HG03139 (cell line): ENCODE measurements around the gene SEC24B.
A peak's percentile ranks its signal among the peaks of the same experiment; 100 is the strongest.

ENCODE experiments used
- ATAC-seq: cut with Tn5 transposase; IDR thresholded peaks from one replicate; pipeline ENCODE4 v1.9.1; 2021; ENCODE audit not compliant: unreplicated experiment

Gene SEC24B

DNA sequence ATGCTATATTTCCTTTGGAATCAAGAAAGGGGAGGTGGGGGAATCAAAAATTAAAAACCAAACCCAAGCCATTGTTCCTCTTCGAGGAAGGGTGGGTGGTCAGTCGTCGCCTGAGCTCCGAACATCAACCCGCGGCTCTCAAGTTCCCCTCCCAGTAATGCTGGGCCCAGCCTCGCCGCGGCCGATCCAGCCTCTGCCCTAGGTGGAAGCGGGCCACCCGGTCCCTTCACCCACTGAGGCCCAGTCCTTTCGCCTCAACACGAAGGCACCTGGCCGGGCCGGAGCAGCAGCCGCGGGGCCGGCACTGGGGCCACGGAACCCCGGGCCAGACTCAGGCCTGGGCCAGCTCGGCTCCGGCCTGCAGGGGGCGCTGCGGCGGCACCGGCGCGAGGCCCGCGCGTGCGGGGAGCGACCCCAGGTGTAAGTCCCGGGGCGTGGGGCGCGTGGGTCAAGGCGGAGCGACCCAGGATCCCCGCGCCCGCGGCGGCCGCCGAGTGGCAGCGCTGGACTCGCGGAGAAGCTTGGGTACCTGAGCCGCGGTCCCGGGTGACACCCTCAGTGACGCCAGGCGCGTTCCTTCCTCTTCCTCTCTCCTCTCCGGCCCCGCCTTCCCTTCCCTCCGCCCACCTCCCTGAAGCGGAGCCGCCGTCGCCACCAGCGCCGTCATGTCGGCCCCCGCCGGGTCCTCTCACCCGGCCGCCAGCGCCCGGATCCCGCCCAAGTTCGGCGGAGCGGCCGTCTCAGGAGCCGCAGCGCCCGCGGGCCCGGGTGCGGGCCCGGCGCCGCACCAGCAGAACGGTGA lies at the start of gene SEC24B:
Gene SEC24B, plus strand, starts transcription at position 611 of the 802 bp plus-strand sequence. Its CDS starts 55 bp downstream, at position 666.
- peak; percentile 90 for ATAC-seq

DNA sequence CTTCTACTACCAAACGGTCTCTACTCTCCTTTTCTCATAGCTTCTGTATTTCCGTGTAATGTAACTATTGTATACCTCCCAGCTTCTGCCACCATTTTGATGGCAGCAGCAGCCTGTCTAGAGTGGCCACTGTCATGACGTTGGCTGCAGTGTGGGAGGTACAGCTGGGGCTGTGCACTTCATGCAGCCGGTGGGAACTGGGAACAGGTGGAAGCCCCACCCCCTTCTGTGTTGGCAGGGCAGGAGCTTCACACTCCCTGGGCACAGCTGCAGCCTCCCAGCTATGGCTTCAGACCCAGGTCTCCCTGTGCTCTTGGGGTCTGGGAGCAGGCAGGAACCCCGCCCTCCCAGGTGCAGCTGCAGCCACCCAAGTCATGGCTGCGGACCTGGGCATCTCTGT lies 49.8 kb upstream of the SEC24B start:
- ATAC-seq: no peak

DNA sequence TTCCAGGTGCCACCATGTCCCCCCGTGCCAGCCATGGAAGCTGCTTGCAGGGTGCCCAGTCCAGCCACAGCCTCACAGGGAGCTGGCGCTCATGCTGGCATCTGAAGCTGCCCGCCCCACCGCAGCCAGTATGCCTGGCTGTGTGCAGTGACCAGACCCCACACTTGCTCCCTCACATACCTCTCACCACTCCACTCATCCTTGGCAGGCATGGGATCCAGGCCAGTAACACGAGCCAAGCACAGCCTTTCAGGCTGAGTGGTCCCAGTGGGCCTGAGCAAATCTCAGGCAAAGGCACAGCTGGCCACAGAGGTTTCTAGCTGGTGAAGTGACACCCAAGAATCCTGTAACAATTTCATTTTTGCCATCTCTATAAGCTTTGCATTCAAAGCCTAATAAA lies 48.4 kb upstream of the SEC24B start:
- no peak for ATAC-seq

DNA sequence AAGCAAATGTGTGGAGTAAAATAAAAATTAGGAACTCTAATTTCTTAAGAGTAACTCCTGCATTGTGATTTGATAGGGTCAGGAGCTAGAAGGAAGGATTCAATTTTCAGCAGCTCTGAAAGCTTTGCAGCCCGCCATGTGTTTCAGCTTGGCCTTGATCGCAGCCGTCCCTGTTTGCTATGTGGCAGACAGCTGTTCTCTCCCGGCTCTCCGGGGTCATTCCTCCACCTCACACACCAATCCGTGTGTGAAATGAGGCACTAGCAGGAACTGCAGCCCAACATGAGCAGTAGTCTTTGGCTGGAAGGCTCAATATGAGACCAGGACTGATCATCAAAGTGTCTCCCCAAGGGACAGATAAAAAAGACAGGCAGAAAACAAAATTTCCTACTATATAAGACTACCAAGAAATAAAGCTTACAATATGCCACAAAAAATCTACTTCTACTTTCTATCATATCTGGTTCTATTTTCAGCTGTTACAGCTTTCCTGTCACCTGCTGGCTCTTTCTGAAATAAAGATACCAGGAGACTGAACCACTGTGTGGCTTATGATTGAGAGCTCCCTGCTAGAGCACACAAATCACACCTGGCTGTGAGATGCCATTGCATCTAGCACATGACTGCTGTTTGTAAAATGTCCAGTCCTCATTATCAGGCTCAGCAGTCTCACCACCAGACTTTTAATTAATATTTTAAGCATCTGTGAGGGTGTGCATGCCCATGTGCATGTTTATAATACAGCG lies 44.1 kb upstream of the SEC24B start:
- ATAC-seq: no peak

DNA sequence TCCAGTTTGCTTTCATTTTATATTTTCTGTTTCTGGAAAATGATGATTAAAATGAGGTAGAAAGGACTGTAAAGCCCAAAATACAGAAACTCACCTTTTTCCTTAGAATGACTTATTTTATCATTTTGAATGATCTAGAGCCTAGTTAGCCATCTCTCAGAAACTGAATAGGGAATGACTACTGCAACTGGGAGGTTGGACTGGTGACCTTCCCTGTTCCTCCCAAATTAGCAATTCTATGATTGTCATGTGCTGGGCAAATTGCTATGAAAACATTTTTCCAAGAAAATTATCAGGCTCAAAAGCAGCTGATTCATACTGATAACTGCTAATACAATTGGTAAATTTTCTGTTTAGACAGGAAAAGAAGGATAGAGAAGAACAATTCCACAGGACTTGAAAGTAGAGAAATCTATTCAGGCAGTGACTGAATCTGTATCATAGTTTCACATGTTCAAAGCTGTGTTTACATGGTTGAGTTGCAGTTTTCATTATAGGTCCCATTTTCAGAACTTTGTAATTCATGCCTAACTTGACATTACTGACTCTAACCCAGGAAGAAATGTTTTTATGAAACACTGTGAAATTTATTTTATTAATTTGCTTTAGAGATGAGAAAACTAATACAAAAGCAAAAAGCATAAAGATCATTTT lies 43.4 kb upstream of the SEC24B start:
- no peak for ATAC-seq

DNA sequence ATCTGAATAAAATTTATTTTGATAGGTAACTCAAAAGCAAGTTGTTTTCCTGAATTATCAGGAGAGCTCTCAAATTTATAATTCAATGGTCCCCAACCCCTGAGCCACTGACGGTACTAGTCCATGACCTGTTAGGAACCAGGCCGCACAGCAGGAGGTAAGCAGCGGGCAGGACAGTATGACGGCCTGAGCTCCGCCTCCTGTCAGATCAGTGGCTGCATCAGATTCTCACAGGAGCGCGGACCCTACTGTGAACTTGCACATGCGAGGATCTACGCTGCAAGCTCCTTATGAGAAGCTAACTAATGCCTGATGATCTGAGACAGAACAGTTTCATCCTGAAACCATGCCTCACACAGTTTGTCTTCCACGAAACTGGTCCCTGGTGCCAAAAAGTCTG lies 37.9 kb upstream of the SEC24B start:
- ATAC-seq: no peak

DNA sequence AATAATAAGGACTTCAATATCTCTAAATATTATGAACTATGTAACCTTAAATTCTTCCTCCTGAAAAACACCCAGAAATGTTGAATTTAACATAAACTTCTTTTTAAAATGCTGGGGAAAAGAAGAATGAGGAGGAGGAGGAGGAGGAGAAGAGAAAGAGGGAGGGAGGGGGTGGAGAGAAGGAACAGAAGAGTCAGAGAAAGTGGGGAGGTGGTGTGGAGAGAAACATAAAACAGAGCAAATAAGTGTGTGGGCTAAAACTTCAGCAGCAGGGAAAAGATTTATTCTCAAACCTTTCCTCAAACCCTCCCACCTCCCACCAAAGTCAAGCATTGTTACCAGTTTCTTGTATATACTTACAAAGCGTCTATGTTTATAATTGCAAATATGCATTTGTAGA lies 34.7 kb upstream of the SEC24B start:
- no peak for ATAC-seq

DNA sequence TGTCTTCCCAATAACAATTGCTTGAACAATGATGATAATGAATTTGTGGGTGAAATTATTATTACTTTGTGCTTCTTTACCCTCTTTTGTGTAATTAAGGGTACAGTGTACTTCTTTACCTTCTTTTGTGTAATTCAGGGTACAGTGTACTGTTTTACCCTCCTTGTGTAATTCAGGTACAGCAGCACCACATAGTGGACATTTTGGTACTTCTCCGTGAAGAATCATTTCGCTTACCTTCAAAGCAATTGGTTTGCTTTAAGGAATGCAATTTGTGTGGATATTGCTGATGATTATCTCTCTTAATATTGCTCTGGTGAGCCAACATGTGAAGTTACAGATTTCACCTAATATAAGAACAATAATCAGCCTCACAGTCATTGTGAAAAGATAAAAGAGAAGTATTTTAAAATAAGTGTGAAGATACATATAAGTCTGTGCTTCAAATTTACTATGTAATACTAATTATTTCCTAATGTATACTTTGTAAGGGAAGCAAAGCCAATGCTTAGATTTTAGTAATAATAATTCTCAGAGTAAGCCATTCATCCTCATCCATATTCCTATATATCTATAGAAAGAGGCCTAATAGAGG lies 27.2 kb upstream of the SEC24B start:
- peak; percentile 90 for ATAC-seq

DNA sequence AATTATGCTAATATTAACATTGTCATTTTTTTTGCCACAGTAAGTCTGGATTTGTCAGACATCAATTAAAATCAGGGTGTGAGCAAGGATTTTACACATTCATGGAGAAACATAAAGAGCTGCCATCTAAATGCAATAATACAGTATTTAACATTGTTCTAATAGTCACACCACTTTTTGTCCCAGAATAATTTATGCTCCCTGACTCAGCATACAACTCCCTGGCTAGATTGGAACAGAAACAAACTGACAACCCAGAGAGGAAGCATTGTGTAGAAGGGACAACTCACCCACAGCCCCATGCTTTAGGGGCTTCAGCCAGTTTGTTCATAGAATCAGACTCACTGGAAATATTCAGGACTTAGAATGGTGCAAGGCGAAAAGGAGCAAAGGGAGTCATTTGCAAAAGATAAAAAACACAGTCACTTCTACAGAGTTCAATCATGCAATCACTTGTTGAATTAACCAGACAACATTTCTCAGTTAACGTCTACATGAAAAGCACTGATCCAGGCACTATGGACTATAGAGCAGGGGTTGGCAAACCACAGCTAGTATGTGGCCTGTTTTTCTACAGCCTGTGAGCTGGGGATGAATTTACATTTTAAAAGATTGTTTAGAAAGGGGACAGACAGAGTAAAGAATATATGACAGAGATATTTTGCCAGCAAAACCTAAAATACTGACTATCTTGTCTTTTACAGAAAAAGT lies 26.4 kb upstream of the SEC24B start:
- ATAC-seq: no peak

DNA sequence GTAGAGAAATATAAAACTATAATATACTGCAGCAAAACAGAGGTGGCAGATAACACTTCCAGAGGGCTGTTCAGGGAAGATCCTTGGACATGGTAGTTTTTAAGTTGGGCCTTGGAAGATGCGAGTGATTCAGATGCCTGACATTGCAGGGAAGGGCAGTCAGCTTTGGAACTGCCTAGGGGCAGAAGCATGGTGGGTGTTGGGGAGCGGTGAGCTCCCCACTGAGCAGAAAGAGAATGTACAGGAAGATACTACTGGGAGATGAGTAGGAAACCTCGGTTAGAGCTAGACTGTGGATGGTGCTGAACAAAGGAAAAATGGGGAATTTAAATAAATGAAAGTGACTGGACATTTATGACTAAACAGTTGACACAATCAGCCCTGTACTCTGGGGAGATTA lies 24.9 kb upstream of the SEC24B start:
- no peak for ATAC-seq

DNA sequence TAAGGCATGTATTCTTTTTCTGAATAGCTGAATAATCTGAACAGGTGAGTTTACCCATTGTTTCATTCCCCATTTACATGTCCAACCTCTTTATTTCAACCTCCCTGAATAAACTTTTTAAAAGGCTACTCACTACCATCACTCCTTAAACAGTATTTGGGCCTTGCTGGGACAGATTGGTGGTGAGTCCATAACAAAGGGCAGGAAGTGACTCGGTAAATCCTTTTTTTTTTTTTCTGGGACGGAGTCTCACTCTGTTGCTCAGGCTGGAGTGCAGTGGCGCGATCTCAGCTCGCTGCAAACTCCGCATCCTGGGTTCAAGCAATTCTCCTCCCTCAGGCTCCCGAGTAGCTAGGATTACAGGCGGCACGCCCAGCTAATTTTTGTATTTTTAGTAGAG lies 23.4 kb upstream of the SEC24B start:
- no peak for ATAC-seq

DNA sequence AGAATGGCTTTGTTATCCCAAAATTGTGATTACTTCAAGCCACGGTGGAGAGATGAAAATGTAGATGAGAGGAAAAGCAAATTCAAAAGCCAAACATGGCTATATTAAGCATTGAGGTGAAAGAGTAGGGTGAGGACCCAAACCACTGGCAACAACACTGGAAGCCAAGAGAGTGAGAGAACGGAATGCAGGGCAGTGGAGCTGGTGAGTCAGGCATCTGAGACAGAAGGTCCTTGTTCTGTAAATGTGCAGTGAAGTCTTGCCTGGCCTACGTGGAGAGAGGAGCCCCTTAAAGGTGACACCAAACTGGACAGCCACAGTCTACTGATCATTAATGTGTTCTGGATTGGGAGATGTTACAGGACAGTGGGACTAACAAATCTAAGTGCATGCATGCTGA lies 22.8 kb upstream of the SEC24B start:
- no peak for ATAC-seq

DNA sequence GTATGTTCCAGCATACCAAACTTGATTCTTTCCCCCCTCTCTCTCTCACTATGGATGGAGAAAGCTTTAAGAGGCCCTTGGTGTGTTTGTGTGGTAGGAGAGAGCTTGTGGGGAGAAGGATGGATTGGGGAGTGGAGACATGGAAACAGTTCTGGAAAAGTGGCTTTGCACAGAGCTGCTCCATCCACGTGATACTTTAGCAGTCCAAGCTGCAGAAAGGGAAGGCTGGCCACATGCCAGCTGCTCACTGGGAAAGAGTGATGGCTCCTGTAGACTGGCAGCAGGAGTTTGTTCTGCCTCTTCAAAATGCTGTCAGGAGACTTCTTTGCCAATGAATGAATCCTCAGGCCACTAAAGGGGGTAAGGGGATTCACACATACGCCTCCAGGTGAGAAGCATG lies 21.7 kb upstream of the SEC24B start:
- ATAC-seq: no peak

DNA sequence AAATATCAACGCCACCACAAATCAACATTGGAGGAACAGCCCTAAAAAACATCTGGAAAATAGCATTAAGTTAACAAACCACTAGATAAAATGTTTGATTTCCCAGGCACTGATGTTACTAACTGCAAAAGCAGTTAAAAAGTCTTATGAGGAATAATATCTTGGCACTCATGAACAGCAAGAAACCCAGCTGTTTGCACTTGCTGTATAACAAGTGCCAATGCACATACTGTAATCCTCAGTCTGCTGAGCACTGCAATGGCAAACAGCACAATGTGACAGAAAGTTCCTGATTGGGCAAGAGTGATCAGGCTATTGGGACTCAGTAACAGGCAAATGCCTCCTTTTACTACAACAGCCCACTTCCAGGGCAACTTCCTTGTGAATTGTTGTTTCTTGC lies 20.8 kb upstream of the SEC24B start:
- no peak for ATAC-seq

DNA sequence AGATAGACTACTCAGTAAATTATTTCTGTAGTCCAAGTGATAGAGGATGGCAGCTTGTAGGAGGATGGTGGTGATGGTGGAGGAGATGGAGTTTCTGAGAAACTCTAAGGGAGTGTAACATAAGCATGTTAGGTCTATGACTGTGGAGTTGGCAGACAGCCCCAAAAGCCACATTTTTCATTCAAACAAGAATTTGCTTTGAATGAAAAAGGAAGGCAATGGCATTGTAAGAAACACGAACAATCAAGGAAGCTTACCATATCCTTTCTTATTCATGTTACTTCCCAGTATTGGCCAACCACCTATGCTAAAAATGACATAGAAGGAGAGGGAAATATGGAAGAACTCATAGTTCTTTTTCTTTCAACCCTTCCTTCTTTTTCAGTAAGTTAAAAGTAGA lies 18.7 kb upstream of the SEC24B start:
- no peak for ATAC-seq

DNA sequence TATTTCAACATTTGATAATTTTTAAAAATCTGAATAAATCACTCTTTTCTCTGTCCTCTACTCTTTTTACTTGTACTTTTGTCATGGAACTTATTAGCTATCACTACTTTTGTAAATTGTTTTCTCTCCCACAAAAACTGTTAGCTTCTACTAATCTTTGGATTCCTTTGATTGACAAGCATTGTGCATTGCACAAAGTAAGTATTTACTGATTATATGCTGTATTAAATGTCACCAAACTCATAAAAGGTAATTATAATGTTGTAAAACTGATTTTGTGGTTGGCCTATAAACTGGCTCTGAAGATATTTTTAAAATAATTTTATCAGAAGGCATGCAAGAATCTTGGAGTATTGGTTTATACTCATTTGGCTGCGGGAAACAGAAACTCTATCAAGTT lies 15.0 kb upstream of the SEC24B start:
- ATAC-seq: no peak

DNA sequence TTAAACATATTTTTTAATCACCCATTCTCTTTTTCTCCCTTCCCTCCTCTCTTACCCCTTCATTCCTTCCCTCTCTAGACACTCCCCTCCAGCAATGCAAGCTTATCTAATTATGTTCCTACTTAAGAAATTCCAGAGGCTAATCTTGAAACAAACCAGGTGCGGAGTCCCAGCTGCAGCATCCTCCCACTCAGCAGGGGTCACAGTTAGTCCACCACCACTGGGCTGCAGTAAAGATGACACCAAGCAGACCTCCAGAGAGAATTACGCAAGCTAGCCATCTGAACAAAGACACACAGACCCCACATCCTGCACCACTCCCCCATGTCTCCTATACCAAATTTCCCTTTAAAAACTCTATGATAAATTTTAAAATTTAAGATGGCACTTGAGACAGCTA lies 13.9 kb upstream of the SEC24B start:
- no peak for ATAC-seq

DNA sequence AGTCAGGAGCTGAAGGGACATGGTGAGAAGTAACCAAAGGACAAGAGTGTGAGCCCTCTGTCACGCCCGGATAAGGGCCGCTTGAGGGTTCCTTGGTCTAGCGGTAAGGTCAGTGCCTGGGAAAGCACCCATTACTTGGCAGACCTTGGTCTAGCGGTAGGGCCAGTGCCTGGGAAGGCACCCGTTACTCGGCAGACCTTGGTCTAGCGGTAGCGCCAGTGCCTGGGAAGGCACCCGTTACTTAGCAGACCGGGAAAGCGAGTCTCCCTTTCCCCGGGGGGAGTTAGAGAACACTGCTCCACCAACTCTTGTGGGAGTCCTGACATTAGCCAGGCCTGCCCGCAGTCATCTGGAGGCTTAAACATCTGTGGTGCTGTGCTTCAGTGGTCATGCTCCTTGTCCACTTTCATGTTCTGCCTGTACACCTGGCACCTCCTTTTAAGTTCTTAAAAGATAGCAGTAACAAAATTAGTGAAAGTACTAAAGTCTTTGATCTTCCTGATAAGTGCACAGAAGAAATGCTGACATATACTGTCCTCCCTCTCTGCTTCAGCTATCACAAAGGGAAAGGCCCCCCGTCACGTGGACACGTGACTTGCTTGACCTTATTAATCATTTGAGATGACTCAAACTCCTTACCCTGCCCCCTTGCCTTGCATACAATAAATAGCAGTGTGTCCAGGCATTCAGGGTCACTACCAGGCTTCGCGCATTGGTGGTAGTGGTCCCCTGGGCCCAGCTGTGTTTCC lies 9.3 kb upstream of the SEC24B start:
- no peak for ATAC-seq

DNA sequence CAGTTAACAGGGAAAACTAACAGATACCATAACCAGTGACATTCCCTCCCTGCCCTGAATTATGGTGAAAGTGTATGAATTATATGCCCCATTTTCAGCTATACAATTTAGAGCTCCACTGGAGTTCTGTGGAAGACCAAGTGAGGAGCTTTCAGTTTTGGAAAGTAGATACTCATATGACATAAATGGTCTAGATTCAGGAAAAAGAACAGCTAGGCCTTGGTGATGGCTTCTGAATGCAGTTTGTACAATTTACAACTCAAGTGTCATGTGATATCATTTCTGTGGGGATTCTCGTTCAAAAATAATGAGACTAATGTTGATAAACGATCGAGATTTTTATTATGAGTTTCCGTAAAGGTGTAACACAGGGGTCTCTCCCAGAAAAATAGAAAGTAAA lies 8.2 kb upstream of the SEC24B start:
- no peak for ATAC-seq

DNA sequence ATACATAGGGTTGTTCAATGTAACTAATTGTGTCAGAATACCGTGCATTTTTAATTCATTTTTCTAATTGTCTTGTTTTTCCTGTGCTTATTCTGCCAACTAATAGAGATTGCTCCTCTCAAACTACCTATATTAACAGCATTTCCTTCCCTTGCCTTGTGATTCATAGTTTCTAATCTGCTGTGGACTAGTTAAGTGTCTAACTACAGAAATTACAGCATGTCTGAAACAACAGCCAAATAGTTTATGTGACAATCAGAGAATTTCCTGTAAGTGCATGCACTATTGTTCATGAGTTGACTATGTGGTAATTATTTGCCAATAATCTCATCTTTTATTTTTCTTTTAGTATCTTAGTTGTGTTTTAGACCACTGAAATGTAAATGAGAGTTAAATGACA lies 4.1 kb upstream of the SEC24B start:
- ATAC-seq: no peak
